Kidney (tissue), 14 donors: ENCODE results near the gene CCDC192. TPM values are rescaled to one million over a fixed set of nuclear protein-coding genes. Genes with fewer than 3 reads are reported as not detected.

Source experiments
- DNase-seq, 5 donors: peaks; one replicate each; pipeline ENCODE4 v3.0.0-alpha.2; 2013 to 2020
- FAIRE-seq: peaks from 2 replicates; lab custom pipeline; 2012; peaks lifted over from hg19 to GRCh38; lab: Jason Lieb, UNC
- H3K27ac ChIP-seq, 2 donors: one replicate each; pipeline ENCODE4 v1.7.0; 2013; ENCODE audit warnings: low read depth in 2 of 2, low read length in 2 of 2, inconsistent platforms in 1 of 2
- H3K27me3 ChIP-seq: one replicate; pipeline ENCODE4 v1.7.1; 2013; ENCODE audit warnings: low read length, inconsistent platforms; ENCODE audit not compliant: control insufficient read depth, insufficient read depth
- H3K36me3 ChIP-seq, 3 donors: one replicate each; pipeline versions ENCODE4 v1.7.0 to v1.7.1; 2013; ENCODE audit warnings: low read length in 3 of 3, control low read depth in 1 of 3, inconsistent platforms in 1 of 3; ENCODE audit not compliant: insufficient read depth in 3 of 3, control insufficient read depth in 2 of 3
- H3K4me1 ChIP-seq, 3 donors: one replicate each; pipeline versions ENCODE4 v1.7.0 to v1.7.1; 2013; ENCODE audit warnings: low read length in 3 of 3, inconsistent platforms in 1 of 3, low read depth in 1 of 3; ENCODE audit not compliant: control insufficient read depth in 2 of 3, insufficient read depth in 2 of 3
- H3K4me3 ChIP-seq, 3 donors: one replicate each; pipeline versions ENCODE4 v1.7.0 to v1.8.1; 2013; ENCODE audit warnings: low read length in 3 of 3, control low read depth in 1 of 3, inconsistent platforms in 1 of 3
- H3K9ac ChIP-seq, 3 donors: one replicate each; pipeline versions ENCODE4 v1.7.0 to v1.7.1; 2013; ENCODE audit warnings: low read length in 3 of 3, control low read depth in 1 of 3, inconsistent platforms in 1 of 3
- H3K9me3 ChIP-seq, 3 donors: one replicate each; pipeline versions ENCODE4 v1.7.0 to v1.7.1; 2013; ENCODE audit warnings: low read length in 3 of 3, control low read depth in 1 of 3, inconsistent platforms in 1 of 3; ENCODE audit not compliant: control insufficient read depth in 2 of 3, insufficient read depth in 1 of 3
- intact Hi-C: fragments of 100-400 bp; cut with DNase I; formaldehyde crosslinking; loops from one replicate; pipeline ENCODE4 v1.11.1; 2022
- polyA plus RNA-seq: library from polyadenylated mRNA; stranded (reverse); fragments of 350-450 nt; fragmentation: Illumina TruSeq; extraction: RNeasy Lipid Tissue Mini Kit (QIAGEN cat#74804); gene quantifications from one replicate; pipeline ENCODE4 v1.2.3, GENCODE V29; 2014; ENCODE audit warnings: low read depth, low replicate concordance; ENCODE audit not compliant: insufficient read depth
- total RNA-seq: library from RNA; stranded (reverse); fragmentation: NEBNext Ultra II Directional; extraction: Animal tissue kit (Norgen Biotek cat#: 25700); gene quantifications from one replicate; pipeline ENCODE4 v1.2.1, GENCODE V29; 2021
- TF ChIP-seq, protein P1 (sequence below): IDR thresholded peaks from 3 replicates; pipeline ENCODE4 v1.5.1; 2012; ENCODE audit warnings: mild to moderate bottlenecking, moderate library complexity, borderline replicate concordance; ENCODE audit not compliant: insufficient read depth; ENCODE audit errors: extremely low read depth
- donor health status: control.
- donor health status: control.
- donor health status: control.
- donor health status: control.
- donor health status: control.
- donor health status: DM: yes; HTN: yes; CAD: no.
- donor health status: Normal renal cell carcinoma (clear cell type).

The CCDC192 gene
- total and polyA plus RNA-seq, 2 donors from 2014 or later = not detected

DNA sequence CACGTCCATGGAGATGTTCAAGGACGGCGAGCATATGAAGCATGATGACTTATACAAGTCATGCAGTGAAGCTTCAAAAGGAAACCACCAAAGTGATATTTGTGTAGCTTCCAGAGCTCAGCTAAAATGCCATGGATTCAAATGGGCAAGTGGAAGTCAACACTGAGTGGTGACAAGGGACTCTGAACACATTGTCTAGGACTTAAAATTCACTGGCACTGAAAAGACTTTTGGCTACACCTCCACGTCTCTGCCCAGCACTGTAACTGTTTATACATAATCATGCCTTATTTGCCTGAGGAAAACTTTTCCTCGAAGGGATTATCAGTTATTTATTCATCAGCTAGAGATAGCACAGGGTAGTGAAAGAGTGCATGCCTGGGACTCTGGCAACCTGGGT is 39.1 kb upstream of the CCDC192 start:
- Histone ChIP-seq H3K4me1 (peaks cover 0 to 2% (median 0%) of the 10 kb centered on the region in 3 donors), H3K9ac (no peak overlapping the region), H3K27me3 (no peaks in the 10 kb centered on the region), H3K9me3 (no peaks in the 10 kb centered on the region), H3K27ac (peak overlapping the region in 1 of 2 donors; percentile 14), H3K36me3 (no peaks in the 10 kb centered on the region), H3K4me3 (no peak overlapping the region)
- no peak for DNase-seq
- TF ChIP-seq, protein P1, sequence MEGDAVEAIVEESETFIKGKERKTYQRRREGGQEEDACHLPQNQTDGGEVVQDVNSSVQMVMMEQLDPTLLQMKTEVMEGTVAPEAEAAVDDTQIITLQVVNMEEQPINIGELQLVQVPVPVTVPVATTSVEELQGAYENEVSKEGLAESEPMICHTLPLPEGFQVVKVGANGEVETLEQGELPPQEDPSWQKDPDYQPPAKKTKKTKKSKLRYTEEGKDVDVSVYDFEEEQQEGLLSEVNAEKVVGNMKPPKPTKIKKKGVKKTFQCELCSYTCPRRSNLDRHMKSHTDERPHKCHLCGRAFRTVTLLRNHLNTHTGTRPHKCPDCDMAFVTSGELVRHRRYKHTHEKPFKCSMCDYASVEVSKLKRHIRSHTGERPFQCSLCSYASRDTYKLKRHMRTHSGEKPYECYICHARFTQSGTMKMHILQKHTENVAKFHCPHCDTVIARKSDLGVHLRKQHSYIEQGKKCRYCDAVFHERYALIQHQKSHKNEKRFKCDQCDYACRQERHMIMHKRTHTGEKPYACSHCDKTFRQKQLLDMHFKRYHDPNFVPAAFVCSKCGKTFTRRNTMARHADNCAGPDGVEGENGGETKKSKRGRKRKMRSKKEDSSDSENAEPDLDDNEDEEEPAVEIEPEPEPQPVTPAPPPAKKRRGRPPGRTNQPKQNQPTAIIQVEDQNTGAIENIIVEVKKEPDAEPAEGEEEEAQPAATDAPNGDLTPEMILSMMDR = no peak
- FAIRE-seq = no peak
- intact Hi-C loops = no loop called here

DNA sequence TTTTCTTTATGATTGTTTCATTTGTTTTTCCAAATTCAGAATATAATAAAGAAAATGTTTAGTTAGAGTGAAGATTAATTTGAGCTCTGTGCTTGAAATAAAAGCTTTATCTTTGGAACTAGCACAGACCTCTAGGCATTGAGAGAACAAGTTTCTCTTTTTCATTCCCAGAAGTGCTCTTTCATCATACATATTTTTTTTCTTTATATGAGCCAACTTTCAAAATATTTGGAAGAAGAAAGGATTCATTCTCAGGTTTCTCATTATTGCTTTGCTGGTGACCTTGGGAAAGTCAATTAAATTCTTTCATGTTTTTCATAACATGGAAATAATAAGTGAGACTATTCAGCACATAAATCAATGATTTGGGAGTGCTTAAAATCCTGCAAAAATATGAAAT is 37.5 kb upstream of the CCDC192 start:
- Histone ChIP-seq H3K27ac (no peak overlapping the region), H3K27me3 (no peaks in the 10 kb centered on the region), H3K9ac (no peak overlapping the region), H3K4me1 (no peaks in the 10 kb centered on the region), H3K9me3 (no peaks in the 10 kb centered on the region), H3K36me3 (no peaks in the 10 kb centered on the region), H3K4me3 (no peak overlapping the region)
- intact Hi-C loops = no loop called here
- DNase-seq = no peak
- TF ChIP-seq, protein P1 = no peak
- no peak for FAIRE-seq

DNA sequence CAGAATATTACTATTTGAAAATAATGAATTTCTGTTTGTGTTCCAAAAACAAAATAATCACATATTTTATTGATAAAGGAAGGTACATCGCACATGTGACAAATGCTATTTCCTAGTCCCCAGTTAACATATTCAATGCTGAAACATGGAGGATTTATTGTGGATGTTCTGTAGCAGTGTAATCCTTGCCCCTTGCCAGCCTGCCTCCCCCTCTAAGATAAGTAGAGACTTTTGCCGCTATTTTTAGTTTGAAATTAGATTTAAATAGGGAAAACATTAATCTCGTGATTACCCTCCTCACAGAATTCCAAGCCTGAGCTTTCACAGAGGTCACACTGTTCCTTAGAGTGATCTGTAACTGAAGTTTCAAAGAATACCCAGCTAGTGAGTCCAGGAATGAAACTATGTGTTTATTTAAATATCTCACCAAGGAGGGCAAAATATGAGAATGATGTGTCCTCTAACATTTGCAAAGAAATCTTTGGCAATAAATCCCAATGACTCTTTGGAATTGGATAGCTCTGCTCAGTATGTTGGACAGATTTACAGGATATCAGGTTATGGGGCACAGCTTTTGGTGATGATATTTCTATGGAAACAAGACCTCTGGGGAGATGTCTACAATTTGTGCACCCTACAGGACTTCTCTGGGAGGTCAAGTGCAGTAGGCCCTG is 37.0 kb upstream of the CCDC192 start:
- Histone ChIP-seq H3K27me3 (no peaks in the 10 kb centered on the region), H3K9ac (no peak overlapping the region), H3K9me3 (no peaks in the 10 kb centered on the region), H3K27ac (no peak overlapping the region), H3K4me3 (no peak overlapping the region), H3K4me1 (no peaks in the 10 kb centered on the region), H3K36me3 (no peaks in the 10 kb centered on the region)
- peak in 1 of 5 donors; percentile 24 for DNase-seq
- no peak for FAIRE-seq
- TF ChIP-seq, protein P1 = no peak
- intact Hi-C loops = no loop called here

DNA sequence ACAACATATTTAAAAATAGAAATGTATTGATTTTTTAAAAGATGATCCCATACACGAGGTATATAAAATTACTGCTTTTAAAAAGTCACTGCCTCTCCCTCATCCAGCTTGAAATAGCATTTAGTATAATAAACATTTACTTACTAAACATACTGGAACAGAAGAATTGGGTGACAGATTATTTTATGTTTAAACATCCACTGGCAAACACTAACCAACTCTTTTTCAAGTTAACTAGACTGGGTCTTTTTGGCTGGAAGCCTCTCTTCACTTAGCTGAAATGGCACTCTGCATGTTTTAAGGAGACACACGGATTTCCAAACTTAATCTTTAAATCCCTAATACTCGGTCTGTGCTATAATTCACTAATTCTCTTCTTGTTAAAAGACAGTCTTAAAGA is 35.3 kb upstream of the CCDC192 start:
- intact Hi-C loops = no loop called here
- Histone ChIP-seq H3K9ac (no peak overlapping the region), H3K27ac (no peak overlapping the region), H3K4me1 (no peaks in the 10 kb centered on the region), H3K4me3 (no peak overlapping the region), H3K9me3 (no peaks in the 10 kb centered on the region), H3K36me3 (no peaks in the 10 kb centered on the region), H3K27me3 (no peaks in the 10 kb centered on the region)
- TF ChIP-seq, protein P1 = no peak
- no peak for FAIRE-seq
- DNase-seq = no peak
